Thymus (tissue), 11 donors: Measurements from ENCODE around the gene BOD1L1. TPM values are rescaled to one million over a fixed set of nuclear protein-coding genes. Genes with fewer than 3 reads are reported as not detected.

ENCODE experiments used
- DNase-seq, 9 donors: peaks; one replicate each; pipeline ENCODE4 v3.0.0-alpha.2; 2013; ENCODE audit warnings: low spot score in 9 of 9, low read depth in 6 of 9, missing footprints in 1 of 9
- H3K27ac ChIP-seq, 2 donors: one replicate each; pipeline ENCODE4 v1.5.1; 2013; ENCODE audit warnings: control low read depth in 1 of 2, low read depth in 1 of 2, low read length in 1 of 2, mild to moderate bottlenecking in 1 of 2, moderate library complexity in 1 of 2
- H3K27me3 ChIP-seq, 2 donors: one replicate each; pipeline ENCODE4 v1.5.1; 2013; ENCODE audit warnings: low read length in 1 of 2; ENCODE audit not compliant: control insufficient read depth in 2 of 2, insufficient read depth in 1 of 2
- H3K36me3 ChIP-seq, 2 donors: one replicate each; pipeline ENCODE4 v1.5.1; 2013; ENCODE audit warnings: low read length in 1 of 2, mild to moderate bottlenecking in 1 of 2, moderate library complexity in 1 of 2; ENCODE audit not compliant: control insufficient read depth in 2 of 2, insufficient read depth in 2 of 2
- H3K4me1 ChIP-seq, 2 donors: one replicate each; pipeline ENCODE4 v1.5.1; 2013; ENCODE audit warnings: low read length in 2 of 2; ENCODE audit not compliant: control insufficient read depth in 2 of 2, insufficient read depth in 2 of 2
- H3K4me3 ChIP-seq, 2 donors: one replicate each; pipeline ENCODE4 v1.5.1; 2013; ENCODE audit warnings: low read length in 2 of 2, control low read depth in 1 of 2, mild to moderate bottlenecking in 1 of 2
- H3K9me3 ChIP-seq, 2 donors: one replicate each; pipeline ENCODE4 v1.5.1; 2013; ENCODE audit warnings: low read length in 1 of 2, mild to moderate bottlenecking in 1 of 2; ENCODE audit not compliant: control insufficient read depth in 2 of 2, insufficient read depth in 1 of 2
- WGBS: extraction: QIAGEN DNeasy Blood & Tissue Kit; methylation state at CpG from one replicate; pipeline ENCODE4 v1.1.7; 2013; 5-methylcytosine and 5-hydroxymethylcytosine counted together
- polyA plus RNA-seq: library from polyadenylated mRNA; stranded (reverse); fragments of 200-250 nt; gene quantifications from one replicate; pipeline ENCODE4 v1.2.3, GENCODE V29; 2013
- total RNA-seq: library from RNA; stranded (reverse); fragments of 120-200 nt; gene quantifications from one replicate; pipeline ENCODE4 v1.2.4, GENCODE V29; 2013
- donor health status: healthy.

The BOD1L1 gene
- total and polyA plus RNA-seq, 2 donors: 20.0 to 27.1 TPM

DNA sequence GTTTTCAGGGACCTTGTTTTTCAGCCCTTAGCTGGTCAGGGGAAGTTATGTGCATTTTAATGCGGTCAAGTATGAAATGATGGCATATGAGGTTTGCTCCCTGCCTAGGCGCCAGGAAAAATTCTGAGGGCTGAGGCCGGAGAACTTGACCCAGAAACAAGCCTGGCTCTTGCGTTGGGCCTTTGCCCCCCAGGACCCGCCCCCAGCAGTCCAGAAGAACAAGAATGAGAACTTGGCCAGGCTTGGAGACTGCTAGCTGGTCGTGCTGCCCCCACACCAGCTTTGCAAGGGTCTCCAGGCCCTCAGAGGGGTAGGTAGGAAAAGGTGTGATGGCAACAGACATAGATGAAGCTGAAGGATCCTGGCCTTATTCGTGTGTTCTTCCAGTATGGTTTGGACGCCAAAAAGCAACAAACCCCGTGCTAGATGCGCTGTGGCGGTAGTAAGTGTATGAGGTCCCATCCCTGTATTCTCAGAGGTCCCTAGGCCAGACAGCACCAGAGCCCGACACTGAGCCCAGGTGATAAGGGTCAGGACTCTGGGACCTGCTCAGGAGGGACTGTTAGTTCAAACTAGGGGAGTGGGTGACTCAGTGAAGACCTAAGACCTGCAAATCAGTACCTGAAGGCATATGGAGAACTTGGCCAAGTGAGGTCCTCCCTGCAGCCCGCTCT lies 93.7 kb downstream of the BOD1L1 start:
- no peak overlapping the region for H3K27ac ChIP-seq
- H3K9me3 ChIP-seq: peaks cover 13 to 16% of the 10 kb centered on the region in 2 donors
- peak in 1 of 9 donors; percentile 2 for DNase-seq
- no peak overlapping the region for H3K4me3 ChIP-seq
- peaks cover 93 to 99% of the 10 kb centered on the region in 2 donors for H3K27me3 ChIP-seq
- H3K36me3 ChIP-seq: no peaks in the 10 kb centered on the region
- WGBS: 12% methylated on average over 13 of the region's 13 CpGs
- peaks cover 0 to 5% of the 10 kb centered on the region in 2 donors for H3K4me1 ChIP-seq

DNA sequence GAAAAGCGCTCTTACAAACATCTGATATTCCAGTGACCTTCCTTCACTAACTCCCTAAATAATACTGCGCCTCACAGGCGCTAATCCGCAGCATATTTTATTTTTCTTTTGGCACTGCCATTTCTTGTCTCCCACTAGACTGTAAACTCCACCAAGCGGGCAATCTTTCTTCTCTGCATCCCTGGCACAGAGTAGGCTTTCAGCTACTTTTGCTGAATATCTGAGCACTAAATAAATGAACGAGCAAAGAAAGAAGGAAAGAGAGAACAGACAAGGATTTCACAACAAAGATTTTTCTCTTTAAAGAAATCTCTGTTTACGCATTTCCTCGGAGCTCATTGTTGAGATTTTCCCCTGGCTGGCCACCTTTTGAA lies 95.9 kb downstream of the BOD1L1 start:
- H3K27ac ChIP-seq: no peak overlapping the region
- peaks cover 93 to 99% of the 10 kb centered on the region in 2 donors for H3K27me3 ChIP-seq
- no peak overlapping the region for H3K4me3 ChIP-seq
- no peak for DNase-seq
- H3K4me1 ChIP-seq: no peaks in the 10 kb centered on the region
- H3K36me3 ChIP-seq: no peaks in the 10 kb centered on the region
- peaks cover 2 to 7% of the 10 kb centered on the region in 2 donors for H3K9me3 ChIP-seq
- WGBS: 28% methylated on average over 8 of the region's 8 CpGs

DNA sequence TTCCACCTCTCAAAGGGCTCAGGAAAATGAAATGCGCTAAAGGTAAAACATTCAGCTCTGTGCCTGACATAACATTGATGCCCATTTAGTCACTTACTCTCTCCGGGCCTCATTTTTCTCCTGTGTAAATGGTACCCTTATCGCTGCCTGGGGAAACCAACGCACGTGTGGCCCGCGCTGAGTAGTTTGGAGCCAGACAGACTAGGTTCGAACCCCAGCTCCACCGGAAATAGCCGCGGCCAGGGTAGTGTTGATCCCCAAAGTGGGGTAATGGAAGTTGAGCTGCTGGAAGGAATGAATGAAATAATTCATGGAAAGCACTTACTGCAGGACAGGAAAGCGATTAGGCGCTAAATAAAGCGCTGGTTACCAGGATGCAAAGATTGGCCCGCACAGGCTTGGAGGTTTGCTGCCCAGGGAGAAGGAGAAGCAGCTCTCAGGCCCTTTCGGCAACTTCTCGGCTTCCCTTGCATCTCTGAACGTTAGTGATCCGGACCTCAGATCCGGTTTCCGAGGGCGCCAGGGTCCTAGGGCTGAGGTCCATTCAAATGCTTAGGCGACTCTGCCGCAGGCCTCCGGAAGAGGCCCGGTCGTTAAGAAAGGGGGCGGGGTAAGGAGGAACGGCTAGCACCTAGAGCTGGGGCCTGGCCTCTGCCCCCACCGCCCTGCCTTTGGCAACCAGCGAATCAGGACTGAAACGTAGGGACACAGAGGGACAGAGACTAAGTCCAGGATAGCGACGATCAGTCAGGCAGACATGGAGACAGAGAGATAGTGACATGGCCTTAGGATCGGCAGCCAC lies 96.5 kb downstream of the BOD1L1 start:
- WGBS: 4% methylated on average over 35 of the region's 35 CpGs
- Histone ChIP-seq H3K27ac (no peak overlapping the region), H3K4me1 (no peaks in the 10 kb centered on the region), H3K27me3 (peaks cover 95 to 99% of the 10 kb centered on the region in 2 donors), H3K4me3 (no peak overlapping the region), H3K9me3 (peaks cover 2 to 7% of the 10 kb centered on the region in 2 donors), H3K36me3 (no peaks in the 10 kb centered on the region)
- DNase-seq: no peak

DNA sequence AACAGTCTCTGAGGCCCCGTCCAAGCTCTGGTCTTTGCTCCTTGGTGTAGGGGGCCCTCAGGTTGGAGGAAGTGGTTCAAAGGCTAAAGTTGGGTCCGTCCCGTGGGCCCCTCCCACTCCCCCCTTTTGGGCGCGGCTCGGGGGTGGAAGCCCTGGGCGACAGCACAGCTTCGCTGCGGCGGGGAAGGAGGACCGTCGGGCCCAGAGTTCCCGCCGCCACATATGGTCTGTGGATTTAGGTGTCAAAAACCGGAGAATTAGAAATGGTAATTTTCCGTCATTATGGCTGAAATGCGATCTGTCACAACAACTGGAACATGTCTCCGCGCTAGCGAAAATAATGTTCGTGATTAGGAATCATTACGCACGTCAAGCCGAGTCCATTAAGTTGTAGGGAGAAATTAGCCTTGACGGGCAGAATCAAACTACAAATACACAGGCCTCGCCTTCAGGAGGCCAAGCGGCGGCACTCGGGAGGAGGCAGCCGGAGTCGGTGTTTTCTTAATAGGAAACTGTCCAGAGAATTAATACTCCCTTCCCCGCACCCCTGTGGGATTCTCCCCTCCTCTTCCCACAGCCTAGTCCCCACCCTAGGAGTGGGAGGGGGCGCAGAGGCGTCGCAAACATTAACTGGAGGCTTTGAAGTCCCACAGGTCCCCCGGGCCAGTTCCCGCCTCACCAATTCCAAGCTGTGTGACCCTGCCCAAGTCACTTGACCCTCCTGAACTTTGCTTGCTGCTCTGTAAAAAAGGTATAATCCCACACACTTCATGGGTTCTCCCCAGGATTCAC lies 98.2 kb downstream of the BOD1L1 start:
- DNase-seq: no peak
- H3K4me3 ChIP-seq: no peak overlapping the region
- no peaks in the 10 kb centered on the region for H3K36me3 ChIP-seq
- H3K27me3 ChIP-seq: peaks cover 94 to 99% of the 10 kb centered on the region in 2 donors
- WGBS: 10% methylated on average over 37 of the region's 37 CpGs
- H3K27ac ChIP-seq: no peak overlapping the region
- peaks cover 8 to 14% of the 10 kb centered on the region in 2 donors for H3K9me3 ChIP-seq
- H3K4me1 ChIP-seq: no peaks in the 10 kb centered on the region

DNA sequence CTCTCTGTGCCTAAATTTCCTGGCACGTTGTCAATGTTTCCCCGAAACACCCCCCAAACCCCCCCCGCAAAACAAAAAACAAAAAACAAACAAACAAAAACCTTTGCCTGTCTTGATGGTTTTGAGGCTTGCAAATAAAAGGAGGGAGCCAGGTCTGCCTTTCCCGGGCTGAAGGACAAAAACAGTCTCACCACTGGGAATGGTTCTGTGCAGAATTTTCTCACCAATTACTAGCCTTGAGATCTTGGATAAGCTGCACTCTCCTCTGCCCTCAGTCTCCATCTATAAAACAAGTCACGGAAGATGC lies 98.8 kb downstream of the BOD1L1 start:
- H3K4me1 ChIP-seq: no peaks in the 10 kb centered on the region
- H3K27me3 ChIP-seq: peaks cover 94 to 99% of the 10 kb centered on the region in 2 donors
- no peak overlapping the region for H3K27ac ChIP-seq
- peaks cover 12 to 19% of the 10 kb centered on the region in 2 donors for H3K9me3 ChIP-seq
- H3K4me3 ChIP-seq: no peak overlapping the region
- DNase-seq: no peak
- H3K36me3 ChIP-seq: no peaks in the 10 kb centered on the region
- WGBS: 8% methylated on average over 5 of the region's 5 CpGs

DNA sequence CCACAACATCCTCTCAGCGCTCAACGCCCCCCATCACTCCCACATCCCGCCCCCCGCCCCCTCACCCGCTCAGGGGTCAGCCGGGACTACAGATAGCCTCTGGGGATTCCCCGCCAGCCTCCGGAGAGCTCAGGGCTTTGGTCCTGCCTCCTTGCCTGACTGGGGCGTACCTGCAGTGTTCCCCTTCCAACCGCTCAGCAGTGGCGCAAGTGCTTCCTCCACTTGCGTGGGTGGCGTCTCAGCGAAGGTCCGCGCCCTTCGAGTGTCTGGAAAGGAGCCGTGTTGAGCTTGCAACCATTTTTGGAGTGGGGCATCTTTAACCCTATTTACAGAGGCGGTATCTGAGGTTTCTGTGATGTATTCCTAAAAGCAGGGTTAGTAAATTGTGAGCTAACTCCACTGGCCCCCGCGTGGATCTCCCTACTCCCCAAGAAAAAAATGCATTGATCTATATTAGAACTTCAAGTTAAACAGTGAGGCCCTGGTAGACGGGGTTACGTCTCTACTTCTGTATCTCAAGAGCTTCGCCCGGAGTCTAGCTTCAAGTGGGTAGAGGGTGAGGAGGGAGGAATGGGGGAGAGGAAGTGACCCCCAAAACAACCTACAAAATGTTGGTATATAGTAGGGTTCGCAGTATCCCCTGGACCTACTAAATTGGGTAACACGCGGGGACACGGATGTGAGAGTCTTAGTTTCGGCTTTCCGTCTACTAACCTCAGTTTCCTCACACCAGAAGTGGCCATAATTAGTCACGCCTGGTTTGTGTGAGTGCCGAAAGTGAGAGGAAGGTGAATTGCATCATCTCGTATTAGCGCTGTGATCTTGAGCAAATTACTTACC lies 99.3 kb downstream of the BOD1L1 start:
- WGBS: 6% methylated on average over 35 of the region's 35 CpGs
- peak in 1 of 9 donors; percentile 21 for DNase-seq
- peaks cover 94 to 100% of the 10 kb centered on the region in 2 donors for H3K27me3 ChIP-seq
- no peak overlapping the region for H3K4me3 ChIP-seq
- H3K9me3 ChIP-seq: peaks cover 14 to 22% of the 10 kb centered on the region in 2 donors
- no peaks in the 10 kb centered on the region for H3K4me1 ChIP-seq
- H3K36me3 ChIP-seq: no peaks in the 10 kb centered on the region
- H3K27ac ChIP-seq: no peak overlapping the region

DNA sequence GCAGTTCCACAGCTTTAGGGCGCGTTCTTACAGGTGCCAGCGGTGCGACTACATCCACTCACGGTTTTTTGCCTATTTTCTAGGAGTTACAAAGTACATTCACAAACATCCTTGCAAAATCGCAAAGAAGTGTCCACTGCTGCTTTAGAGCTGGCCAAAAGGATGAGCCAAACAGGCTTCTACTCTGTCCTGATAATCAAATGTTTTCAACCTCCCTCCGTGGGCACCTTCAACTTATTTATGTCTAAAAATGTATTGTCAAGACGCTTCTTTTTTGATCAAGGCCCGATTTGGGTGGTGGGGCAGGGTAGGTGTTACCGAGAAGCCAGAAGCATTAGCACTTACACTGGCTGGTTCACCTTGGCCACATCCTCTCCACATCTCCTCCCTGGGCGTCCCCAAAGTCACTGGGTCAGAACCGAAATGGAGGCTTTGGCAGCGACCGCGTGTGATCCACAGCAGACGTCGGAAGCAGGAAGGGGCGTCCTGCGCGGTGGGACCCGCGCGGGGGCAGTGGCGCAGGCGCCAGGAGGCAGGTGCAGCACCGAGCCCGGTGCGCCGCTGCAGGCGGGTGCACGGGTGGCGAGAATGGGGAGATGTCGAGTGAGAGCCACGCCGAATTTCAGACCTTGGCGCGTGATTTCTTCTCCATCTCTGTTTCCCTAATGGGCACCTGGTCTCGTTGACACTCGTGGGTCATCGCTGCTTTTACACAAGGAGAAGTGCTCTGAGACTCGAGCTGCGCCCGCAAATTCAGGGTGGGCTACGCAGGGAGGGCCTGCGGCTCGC lies 100.1 kb downstream of the BOD1L1 start:
- 4% methylated on average over 46 of the region's 46 CpGs for WGBS
- no peaks in the 10 kb centered on the region for H3K36me3 ChIP-seq
- H3K9me3 ChIP-seq: peaks cover 14 to 22% of the 10 kb centered on the region in 2 donors
- no peak overlapping the region for H3K4me3 ChIP-seq
- no peak overlapping the region for H3K27ac ChIP-seq
- H3K27me3 ChIP-seq: peaks cover 95 to 100% of the 10 kb centered on the region in 2 donors
- H3K4me1 ChIP-seq: peaks cover 0 to 2% of the 10 kb centered on the region in 2 donors
- peak in 1 of 9 donors; percentile 15 for DNase-seq

DNA sequence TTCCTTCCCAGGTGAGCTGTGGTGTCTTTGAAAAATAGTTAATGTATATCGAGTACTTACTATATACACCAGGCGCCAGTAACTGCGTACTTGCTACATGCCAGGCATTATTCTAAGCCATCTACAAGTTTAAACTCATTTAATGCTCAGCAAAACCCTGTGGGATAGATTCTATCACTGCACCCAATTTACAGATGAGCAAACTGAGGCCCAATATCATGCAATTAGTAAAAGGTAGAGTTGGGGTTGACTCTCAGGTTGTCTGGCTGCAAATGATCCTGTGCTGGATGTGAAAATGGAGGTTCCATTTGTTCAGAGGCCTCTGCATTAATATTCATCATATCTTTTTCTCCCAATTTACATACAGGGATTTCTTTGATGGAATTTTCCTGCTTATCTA lies 100.9 kb downstream of the BOD1L1 start:
- WGBS: 37% methylated on average over 3 of the region's 3 CpGs
- Histone ChIP-seq H3K27ac (no peak overlapping the region), H3K4me1 (peaks cover 0 to 2% of the 10 kb centered on the region in 2 donors), H3K9me3 (peaks cover 14 to 25% of the 10 kb centered on the region in 2 donors), H3K4me3 (no peak overlapping the region), H3K27me3 (peaks cover 92 to 100% of the 10 kb centered on the region in 2 donors), H3K36me3 (no peaks in the 10 kb centered on the region)
- DNase-seq: no peak
